Urothelium cell line (cell line): ENCODE data around the gene SH3PXD2A.
A peak's percentile ranks its signal among the peaks of the same experiment; 100 is the strongest.
"Not testable (repeated sequence)": the region's sequence is repeated elsewhere in the genome, so short reads cannot be mapped to it uniquely, and the experiment has no call there.

ENCODE experiments used
- DNase-seq: peaks from one replicate; pipeline ENCODE4 v3.0.0; 2011; ENCODE audit warnings: low spot score, mixed read lengths
- FAIRE-seq: peaks from 2 replicates; lab custom pipeline; 2011; peaks lifted over from hg19 to GRCh38; lab: Jason Lieb, UNC

SH3PXD2A gene

DNA sequence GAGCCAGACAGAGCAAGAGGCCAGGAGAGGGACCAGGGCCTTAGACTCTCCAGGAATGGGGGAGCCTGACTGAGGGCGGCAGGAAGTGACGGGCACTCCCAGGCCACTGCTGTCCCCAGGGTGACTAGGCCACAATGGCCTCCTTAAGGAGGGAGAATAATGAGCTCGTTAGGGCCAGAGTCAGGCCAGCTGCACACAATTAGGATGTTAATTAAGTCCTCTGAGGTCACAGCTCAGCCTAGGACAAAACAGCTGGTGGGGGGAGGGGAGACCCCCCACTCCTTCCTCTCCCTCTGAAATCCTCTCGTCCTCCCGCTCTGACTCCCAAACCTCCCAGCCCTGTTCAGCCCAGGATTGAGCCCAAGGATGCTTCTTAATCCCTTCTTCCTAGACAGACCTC is 218.9 kb downstream of the SH3PXD2A start:
- FAIRE-seq = no peak
- DNase-seq = no peak

DNA sequence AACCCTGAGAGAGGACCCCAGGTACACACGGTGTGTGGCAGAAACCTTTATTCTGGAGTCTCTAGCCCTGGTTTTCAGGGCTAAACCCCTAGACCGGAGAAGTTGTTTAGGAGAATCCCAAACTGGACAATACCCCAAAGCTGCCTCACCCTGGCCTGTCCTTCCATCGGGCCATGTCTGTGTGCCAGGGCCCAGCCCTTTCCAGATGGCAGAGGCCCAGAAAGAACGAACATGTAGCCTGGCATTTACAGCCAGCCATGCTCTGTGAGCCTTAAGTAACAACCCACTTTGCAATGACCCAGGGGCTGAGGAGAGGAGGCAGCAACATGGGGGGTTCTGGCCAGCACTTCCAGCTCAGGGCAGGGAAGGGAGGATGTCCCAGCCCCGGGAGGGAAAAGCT is 219.8 kb downstream of the SH3PXD2A start:
- no peak for DNase-seq
- no peak for FAIRE-seq

GRCh38 chr10:103633846-103634245 is 221.5 kb downstream of the SH3PXD2A start:
- FAIRE-seq (no peak), DNase-seq (no peak)

- not testable (repeated sequence) for FAIRE-seq, DNase-seq
These were observed 222.5 kb downstream of the SH3PXD2A start for GRCh38 chr10:103632871-103633270.

DNA sequence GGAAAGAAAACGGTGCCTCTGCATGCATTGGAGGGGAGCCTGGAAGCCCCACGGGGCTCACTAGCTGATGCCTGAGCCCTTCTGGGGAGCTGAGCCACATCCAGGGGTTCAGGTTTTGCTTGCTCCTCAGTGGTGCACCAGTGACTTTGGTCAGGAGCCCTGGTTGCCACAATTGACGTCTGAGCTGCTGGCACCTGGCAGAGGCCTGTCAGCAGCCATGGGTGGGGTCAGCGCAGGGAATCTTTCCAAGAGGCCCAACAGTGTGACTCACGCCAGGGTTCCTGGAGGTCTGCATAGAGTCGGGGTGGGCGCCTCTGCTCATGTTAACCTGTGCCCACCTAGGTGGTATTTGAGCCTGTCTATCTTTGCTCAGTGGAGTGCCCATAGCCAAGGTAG is 223.1 kb downstream of the SH3PXD2A start:
- no peak for DNase-seq
- no peak for FAIRE-seq

DNA sequence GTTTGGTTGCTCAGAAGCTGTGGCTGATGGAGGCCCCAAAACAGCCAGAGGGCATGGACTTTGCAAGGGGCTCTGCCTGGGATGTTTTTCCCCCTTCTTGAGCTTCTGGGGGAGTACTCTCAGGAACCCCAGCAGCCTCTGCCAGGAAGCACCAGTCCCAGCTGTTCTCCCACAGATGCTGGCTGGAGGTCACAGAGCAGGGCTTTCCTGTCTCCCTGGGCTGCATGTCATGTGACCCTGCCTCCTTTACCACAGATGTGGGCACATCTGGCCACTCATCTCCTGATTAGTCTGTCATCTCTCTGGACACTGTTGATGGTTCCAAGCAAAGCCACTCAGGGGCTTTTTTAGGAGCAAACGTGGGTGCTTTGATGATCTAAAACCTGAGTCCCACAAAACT is 225.2 kb downstream of the SH3PXD2A start:
- FAIRE-seq = no peak

GRCh38 chr10:103629581-103629980 is 225.8 kb downstream of the SH3PXD2A start:
- DNase-seq (no peak), FAIRE-seq (no peak)

More for the DNA sequence above, 225.2 kb downstream of the SH3PXD2A start:
- DNase-seq = no peak

- DNase-seq = no peak
- FAIRE-seq = no peak
These were observed 227.5 kb downstream of the SH3PXD2A start for GRCh38 chr10:103627893-103628292.

GRCh38 chr10:103627111-103627892 is 228.1 kb downstream of the SH3PXD2A start:
- DNase-seq (no peak), FAIRE-seq (no peak)

- FAIRE-seq (no peak), DNase-seq (no peak)
These were observed 229.2 kb downstream of the SH3PXD2A start for GRCh38 chr10:103626178-103626577.

- no peak for DNase-seq
- FAIRE-seq = no peak
These were observed 232.3 kb downstream of the SH3PXD2A start for GRCh38 chr10:103622935-103623574.

DNA sequence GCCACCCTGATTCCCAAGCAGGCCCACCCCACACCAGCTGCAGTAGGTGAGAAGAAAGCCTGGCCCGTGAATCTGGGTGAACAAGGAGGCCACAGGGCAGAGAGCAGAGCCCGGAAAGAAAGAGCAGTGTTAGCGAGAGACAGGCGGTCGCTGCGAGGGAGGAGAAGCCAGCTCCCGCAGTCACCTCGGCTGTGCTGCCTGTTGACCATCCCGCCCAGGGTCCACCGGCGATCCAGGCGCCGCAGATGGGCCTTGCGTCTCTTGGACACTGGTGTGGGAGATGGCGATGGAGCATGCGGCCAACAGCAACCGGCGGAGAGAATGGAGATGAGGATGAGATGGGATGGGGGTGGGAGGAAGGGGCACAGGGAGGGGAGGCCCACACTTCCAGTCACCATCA is 233.1 kb downstream of the SH3PXD2A start:
- FAIRE-seq = no peak
- no peak for DNase-seq

GRCh38 chr10:103621783-103622125 is 233.6 kb downstream of the SH3PXD2A start:
- no peak for FAIRE-seq
- DNase-seq = no peak

GRCh38 chr10:103620891-103621782 is 234.2 kb downstream of the SH3PXD2A start:
- DNase-seq (no peak), FAIRE-seq (peak; percentile 82)

DNA sequence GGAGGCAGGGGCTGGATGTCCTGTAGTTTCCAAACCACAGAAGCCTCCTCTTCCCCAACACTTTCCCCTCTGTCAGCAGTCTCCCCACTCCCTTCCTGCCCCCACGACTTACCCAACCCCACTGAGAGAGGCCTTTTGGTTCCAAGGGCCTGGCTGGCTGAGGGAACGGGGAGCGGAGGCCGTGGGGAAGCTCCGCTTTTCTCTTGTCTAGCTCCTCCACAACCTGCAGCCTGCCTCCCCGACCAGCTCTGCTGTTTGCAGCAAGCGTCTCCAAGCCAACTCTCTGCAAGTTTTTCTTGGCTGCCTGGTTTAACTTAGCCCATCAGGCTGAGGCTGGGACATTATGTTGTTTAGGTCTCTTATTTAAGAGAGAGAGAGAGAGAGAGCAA is 235.0 kb downstream of the SH3PXD2A start:
- FAIRE-seq (no peak), DNase-seq (no peak)

DNA sequence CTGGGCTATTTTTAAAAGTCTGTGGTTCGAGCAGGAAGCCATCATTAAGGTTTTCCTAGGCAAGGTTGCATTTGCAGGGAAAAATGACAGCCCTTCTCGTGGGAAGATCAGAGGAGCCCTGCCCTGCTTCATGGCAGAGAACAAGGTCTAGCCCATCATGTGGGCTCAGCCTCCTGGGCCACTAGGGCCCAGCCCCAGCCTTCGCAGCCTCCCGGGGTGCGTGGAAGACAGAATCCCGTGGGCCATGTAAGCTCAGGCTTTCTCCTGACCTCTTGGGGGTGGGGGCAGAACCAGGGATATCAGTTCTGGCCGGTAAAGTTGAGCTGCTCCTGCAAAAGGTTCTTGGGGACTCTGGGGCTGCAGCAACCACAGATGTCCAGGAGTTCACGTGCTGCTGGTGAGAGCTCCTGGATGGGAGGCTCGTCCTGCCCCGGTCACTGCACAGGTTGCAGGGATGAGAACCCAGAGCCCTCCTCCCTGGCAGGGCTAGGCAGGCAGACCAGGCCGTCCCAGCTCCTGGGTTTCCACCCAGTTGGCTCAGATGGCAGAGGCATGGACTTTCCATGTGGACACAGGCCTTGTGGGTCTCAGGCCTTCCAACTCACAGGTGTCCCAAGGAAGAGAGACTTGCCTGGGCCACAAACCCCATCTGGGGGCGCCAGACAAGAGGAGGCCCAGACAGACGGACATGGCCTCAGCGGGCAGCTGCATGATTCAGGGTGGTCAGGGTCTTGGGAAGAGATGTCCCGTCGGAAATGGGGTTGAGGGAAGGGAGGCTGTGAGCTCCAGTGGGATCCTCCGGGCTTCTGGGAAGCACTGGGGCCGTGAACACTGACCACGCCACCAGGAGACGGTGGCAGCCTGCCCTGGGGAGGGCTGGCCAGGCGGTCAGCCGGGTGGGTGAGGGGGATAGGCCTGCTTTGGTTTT is 235.7 kb downstream of the SH3PXD2A start:
- FAIRE-seq = no peak
- DNase-seq = no peak

GRCh38 chr10:103618575-103619423 is 236.6 kb downstream of the SH3PXD2A start:
- FAIRE-seq (no peak), DNase-seq (no peak)

GRCh38 chr10:103617602-103618385 is 237.6 kb downstream of the SH3PXD2A start:
- no peak for FAIRE-seq
- DNase-seq = no peak
